Body of pancreas (tissue), 4 donors: ENCODE results near the gene RAB3B. TPM values are rescaled to one million over a fixed set of nuclear protein-coding genes. Genes with fewer than 3 reads are reported as not detected.
"Not testable (repeated sequence)": the region's sequence is repeated elsewhere in the genome, so short reads cannot be mapped to it uniquely, and the experiment has no call there.

Source experiments
- ATAC-seq: fragments of 150-250 bp; one replicate; pipeline ENCODE4 v1.9.1; 2016
- DNase-seq, 4 donors: peaks; one replicate each; pipeline ENCODE4 v3.0.0-alpha.2; 2019
- H3K27ac ChIP-seq, 4 donors: fragments of 200-600 bp; sonication (generic); 1 replicate in 3 of 4; 2 replicates in 1 of 4; pipeline versions ENCODE4 v1.5.1 to v1.6.1; 2016 to 2019; ENCODE audit warnings: mild to moderate bottlenecking in 1 of 4, mixed read lengths in 1 of 4, moderate library complexity in 1 of 4
- H3K27me3 ChIP-seq, 2 donors: fragments of 200-600 bp; sonication (generic); one replicate each; pipeline ENCODE4 v1.6.0; 2016; ENCODE audit warnings: mild to moderate bottlenecking in 1 of 2
- H3K36me3 ChIP-seq, 2 donors: fragments of 200-600 bp; sonication (generic); replicated peaks in 1 of 2; 2 replicates each; pipeline ENCODE4 v1.5.1; 2016; ENCODE audit warnings: low read depth in 2 of 2; ENCODE audit not compliant: insufficient read depth in 1 of 2
- H3K4me1 ChIP-seq: fragments of 200-600 bp; sonication (generic); one replicate; pipeline ENCODE4 v1.6.0; 2016
- H3K4me3 ChIP-seq, 2 donors: fragments of 200-600 bp; sonication (generic); 1 replicate in 1 of 2; 2 replicates in 1 of 2; pipeline ENCODE4 v1.5.1; 2016 to 2019
- H3K9me3 ChIP-seq, 3 donors: fragments of 200-600 bp; sonication (generic); 1 replicate in 2 of 3; 2 replicates in 1 of 3; pipeline ENCODE4 v1.5.1; 2016
- POLR2A ChIP-seq, 3 donors: fragments of 450-650 bp; IDR thresholded peaks; one replicate each; pipeline ENCODE4 v1.6.1; 2016; ENCODE audit warnings: antibody characterized with exemption in 3 of 3, mild to moderate bottlenecking in 2 of 3
- WGBS, 2 donors: methylation state at CpG; one replicate each; pipeline ENCODE4 v1.1.5; 2017; 5-methylcytosine and 5-hydroxymethylcytosine counted together
- intact Hi-C: fragments of 100-400 bp; cut with DNase I; formaldehyde crosslinking; loops from one replicate; pipeline ENCODE4 v1.15.1; 2023
- total RNA-seq, 2 donors: library from RNA; depleted of rRNA; stranded (reverse); fragments of >200 nt; gene quantifications; one replicate each; pipeline ENCODE4 v1.1.0, GENCODE V29; 2016
- TF ChIP-seq, protein P1 (sequence below), 7 experiments: fragments of 450-650 bp in 4 of 7; fragments of 200-600 bp in 3 of 7; sonication (generic) in 3 of 7; IDR thresholded peaks; one replicate each; pipeline ENCODE4 v1.5.1; 2016 to 2019; ENCODE audit warnings: antibody characterized with exemption in 7 of 7

Gene RAB3B
- total RNA-seq, 2 donors from 2014 or later = 1.3 to 2.9 TPM

DNA sequence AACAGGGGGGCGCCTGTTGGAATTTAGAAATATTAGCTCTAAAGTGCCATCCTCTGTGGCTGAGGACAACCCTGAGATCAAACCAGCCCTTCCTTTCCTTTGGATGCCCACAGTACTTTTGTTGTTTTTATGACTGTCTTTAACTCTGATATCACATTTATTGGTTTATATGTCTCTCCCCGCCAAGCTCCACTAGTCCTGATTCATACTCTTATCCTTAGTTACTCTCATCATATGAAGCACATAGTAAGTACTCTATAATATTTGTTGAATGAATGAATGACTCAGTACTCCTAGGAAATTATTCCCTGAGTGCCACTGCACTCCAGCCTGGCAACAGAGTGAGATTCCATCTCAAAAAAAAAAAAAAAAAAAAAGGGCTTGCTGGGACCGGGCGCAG lies 89.3 kb downstream of the RAB3B start:
- DNase-seq (no peak), ATAC-seq (no peak)
- no peaks in the 10 kb centered on the region for H3K4me1 ChIP-seq
- intact Hi-C loops = loop anchor here (5.0 kb wide), 1 partner anchor 91 kb away; the partner anchor contains the start of gene RAB3B
- H3K36me3 ChIP-seq = no peaks in the 10 kb centered on the region
- H3K9me3 ChIP-seq = no peaks in the 10 kb centered on the region
- TF ChIP-seq, protein P1, sequence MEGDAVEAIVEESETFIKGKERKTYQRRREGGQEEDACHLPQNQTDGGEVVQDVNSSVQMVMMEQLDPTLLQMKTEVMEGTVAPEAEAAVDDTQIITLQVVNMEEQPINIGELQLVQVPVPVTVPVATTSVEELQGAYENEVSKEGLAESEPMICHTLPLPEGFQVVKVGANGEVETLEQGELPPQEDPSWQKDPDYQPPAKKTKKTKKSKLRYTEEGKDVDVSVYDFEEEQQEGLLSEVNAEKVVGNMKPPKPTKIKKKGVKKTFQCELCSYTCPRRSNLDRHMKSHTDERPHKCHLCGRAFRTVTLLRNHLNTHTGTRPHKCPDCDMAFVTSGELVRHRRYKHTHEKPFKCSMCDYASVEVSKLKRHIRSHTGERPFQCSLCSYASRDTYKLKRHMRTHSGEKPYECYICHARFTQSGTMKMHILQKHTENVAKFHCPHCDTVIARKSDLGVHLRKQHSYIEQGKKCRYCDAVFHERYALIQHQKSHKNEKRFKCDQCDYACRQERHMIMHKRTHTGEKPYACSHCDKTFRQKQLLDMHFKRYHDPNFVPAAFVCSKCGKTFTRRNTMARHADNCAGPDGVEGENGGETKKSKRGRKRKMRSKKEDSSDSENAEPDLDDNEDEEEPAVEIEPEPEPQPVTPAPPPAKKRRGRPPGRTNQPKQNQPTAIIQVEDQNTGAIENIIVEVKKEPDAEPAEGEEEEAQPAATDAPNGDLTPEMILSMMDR (IDR thresholded peaks at IDR 0.05) = no peak
- TF ChIP-seq POLR2A (IDR thresholded peaks at IDR 0.05) = no peak
- H3K27me3 ChIP-seq = no peaks in the 10 kb centered on the region
- no peak overlapping the region for H3K4me3 ChIP-seq
- WGBS, 2 donors = 89 to 94% methylated on average over 4 of the region's 4 CpGs
- H3K27ac ChIP-seq = no peak overlapping the region

DNA sequence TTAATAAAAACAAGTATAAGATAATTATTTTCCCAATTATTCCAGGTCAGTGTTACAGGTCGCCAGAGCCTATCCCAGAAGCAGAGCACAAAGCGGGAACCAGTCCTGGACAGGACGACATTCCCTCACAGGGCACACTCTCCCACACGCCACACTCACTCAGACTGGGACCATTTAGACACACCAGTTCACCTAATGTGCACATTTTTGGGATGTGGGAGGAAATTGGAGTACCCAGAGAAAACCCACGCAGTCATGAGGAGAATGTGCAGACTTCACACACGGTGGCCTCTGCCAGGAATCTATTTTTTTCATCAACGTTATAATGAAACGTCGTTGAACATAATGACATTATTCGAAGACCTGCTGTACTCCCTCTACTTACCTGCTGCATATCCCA lies 91.5 kb downstream of the RAB3B start:
- intact Hi-C loops = loop anchor here (5.0 kb wide), 1 partner anchor 103 kb away; no protein-coding TSS in a partner anchor
- Histone ChIP-seq H3K4me1 (no peaks in the 10 kb centered on the region), H3K27me3 (no peaks in the 10 kb centered on the region), H3K4me3 (no peak overlapping the region), H3K36me3 (no peaks in the 10 kb centered on the region), H3K9me3 (no peaks in the 10 kb centered on the region), H3K27ac (no peak overlapping the region)
- no peak for ATAC-seq
- TF ChIP-seq, protein P1 (IDR thresholded peaks at IDR 0.05) = no peak
- no peak for TF ChIP-seq POLR2A (IDR thresholded peaks at IDR 0.05)
- no peak for DNase-seq
- 49 to 53% methylated on average over 10 of the region's 10 CpGs for WGBS, 2 donors

DNA sequence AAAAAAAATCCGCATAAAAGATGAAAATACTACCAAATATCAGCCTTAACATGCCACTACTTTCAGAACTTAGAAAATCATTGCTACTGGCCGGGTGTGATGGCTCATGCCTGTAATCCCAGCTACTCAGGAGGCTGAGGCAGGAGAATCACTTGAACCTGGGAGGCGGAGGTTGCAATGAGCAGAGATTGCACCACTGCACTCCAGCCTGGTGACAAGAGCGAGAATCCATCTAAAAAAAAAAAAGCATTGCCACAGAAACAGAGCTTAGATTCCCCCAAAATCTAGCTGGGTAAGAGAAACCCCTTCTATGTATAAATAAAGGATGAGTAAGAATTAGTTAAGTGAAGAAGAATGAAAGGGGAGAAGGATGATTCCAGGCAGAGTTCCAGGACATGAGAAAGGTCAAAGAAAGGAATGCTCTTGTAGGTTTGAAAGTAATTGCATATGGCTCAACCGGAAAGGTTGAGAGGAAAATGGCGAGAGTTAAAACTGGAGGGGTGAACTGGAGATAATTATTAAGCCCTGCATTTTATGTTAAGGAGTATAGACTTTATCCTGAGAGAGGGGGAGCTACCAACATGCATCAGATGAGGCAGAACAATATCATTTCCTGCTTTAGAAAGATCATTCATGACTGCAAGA lies 92.3 kb downstream of the RAB3B start:
- no peak overlapping the region for H3K4me3 ChIP-seq
- H3K4me1 ChIP-seq = no peaks in the 10 kb centered on the region
- intact Hi-C loops = loop anchor here (5.0 kb wide), 1 partner anchor 104 kb away; no protein-coding TSS in a partner anchor
- 41 to 48% methylated on average over 6 of the region's 6 CpGs for WGBS, 2 donors
- no peaks in the 10 kb centered on the region for H3K27me3 ChIP-seq
- DNase-seq (no peak), ATAC-seq (no peak)
- no peak overlapping the region for H3K27ac ChIP-seq
- H3K9me3 ChIP-seq = no peaks in the 10 kb centered on the region
- TF ChIP-seq POLR2A (IDR thresholded peaks at IDR 0.05) = no peak
- TF ChIP-seq, protein P1 (IDR thresholded peaks at IDR 0.05) = no peak
- no peaks in the 10 kb centered on the region for H3K36me3 ChIP-seq

DNA sequence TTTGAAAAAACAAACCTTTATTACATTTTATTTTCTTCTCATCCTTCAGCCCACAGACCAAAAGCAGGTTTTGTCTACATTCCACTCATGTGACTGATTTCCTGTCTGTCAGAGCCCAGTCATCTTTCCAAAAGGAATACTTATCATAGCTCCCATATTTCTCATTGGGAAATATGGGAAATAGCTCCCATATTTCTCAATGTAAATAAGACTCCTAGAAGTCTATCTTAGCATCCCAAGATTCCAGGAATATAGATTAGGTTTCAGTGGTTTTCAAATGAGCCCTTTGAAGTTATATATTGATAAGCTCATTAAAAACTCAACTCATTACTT lies 92.8 kb downstream of the RAB3B start:
- Histone ChIP-seq H3K9me3 (no peaks in the 10 kb centered on the region), H3K27me3 (no peaks in the 10 kb centered on the region), H3K4me1 (no peaks in the 10 kb centered on the region), H3K36me3 (no peaks in the 10 kb centered on the region), H3K4me3 (no peak overlapping the region), H3K27ac (no peak overlapping the region)
- DNase-seq (no peak), ATAC-seq (no peak)
- TF ChIP-seq, protein P1 (IDR thresholded peaks at IDR 0.05) = no peak
- TF ChIP-seq POLR2A (IDR thresholded peaks at IDR 0.05) = no peak
- intact Hi-C loops = loop anchor here (5.0 kb wide), 1 partner anchor 105 kb away; no protein-coding TSS in a partner anchor

DNA sequence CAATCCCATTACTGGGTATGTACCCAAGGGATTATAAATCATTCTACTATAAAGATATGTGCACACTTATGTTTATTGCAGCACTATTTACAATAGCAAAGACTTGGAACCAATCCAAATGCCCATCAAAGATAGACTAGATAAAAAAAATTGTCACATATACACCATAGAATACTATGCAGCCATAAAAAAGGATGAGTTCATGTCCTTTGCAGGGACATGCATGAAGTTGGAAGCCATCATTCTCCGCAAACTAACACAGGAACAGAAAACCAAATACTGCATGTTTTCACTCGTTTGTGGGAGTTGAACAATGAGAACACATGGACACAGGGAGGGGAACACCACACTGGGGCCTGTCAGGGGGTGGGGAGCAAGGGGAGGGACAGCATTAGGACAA lies 95.8 kb downstream of the RAB3B start:
- not testable (repeated sequence) for ATAC-seq, H3K36me3 ChIP-seq, H3K27me3 ChIP-seq, H3K4me1 ChIP-seq, H3K27ac ChIP-seq, H3K9me3 ChIP-seq, H3K4me3 ChIP-seq, DNase-seq
- intact Hi-C loops = loop anchor here (5.0 kb wide), 1 partner anchor 108 kb away; no protein-coding TSS in a partner anchor
- WGBS, 2 donors = 40 to 65% methylated on average over 2 of the region's 2 CpGs
